ENCODE results near the gene NFATC2.

DNA sequence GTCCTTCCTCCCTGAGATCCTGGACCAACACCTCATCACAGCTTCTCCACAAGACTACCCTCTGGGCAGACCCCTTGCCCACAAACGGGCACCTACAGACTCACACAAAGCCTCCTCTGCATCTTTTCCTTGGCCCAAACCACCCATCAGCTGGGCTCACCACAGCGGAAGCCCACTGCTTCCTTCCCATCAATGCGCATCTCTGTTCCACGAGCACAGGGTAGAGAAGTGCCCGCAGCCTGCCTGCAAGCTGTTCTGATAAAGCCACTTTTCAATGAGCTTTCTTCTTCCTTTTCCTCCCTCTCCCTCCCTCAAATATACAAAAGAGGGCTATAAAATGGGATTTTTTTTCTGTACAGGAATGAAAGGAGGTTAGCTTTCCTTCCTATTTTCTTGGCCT is 111.2 kb downstream of the NFATC2 start:
- no peak for TF ChIP-seq POLR2AphosphoS5 (IDR thresholded peaks at IDR 0.05; ENCODE audit: low read depth)
- no peak for TF ChIP-seq ZNF331 (CRISPR knock-in tag; IDR thresholded peaks at IDR 0.05; ENCODE audit: low read depth)
- TF ChIP-seq, protein P1, sequence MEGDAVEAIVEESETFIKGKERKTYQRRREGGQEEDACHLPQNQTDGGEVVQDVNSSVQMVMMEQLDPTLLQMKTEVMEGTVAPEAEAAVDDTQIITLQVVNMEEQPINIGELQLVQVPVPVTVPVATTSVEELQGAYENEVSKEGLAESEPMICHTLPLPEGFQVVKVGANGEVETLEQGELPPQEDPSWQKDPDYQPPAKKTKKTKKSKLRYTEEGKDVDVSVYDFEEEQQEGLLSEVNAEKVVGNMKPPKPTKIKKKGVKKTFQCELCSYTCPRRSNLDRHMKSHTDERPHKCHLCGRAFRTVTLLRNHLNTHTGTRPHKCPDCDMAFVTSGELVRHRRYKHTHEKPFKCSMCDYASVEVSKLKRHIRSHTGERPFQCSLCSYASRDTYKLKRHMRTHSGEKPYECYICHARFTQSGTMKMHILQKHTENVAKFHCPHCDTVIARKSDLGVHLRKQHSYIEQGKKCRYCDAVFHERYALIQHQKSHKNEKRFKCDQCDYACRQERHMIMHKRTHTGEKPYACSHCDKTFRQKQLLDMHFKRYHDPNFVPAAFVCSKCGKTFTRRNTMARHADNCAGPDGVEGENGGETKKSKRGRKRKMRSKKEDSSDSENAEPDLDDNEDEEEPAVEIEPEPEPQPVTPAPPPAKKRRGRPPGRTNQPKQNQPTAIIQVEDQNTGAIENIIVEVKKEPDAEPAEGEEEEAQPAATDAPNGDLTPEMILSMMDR (conservative IDR thresholded peaks at IDR 0.05; ENCODE audit: low read depth in 2 of 2) = no peak
- TF ChIP-seq EZH2 (IDR thresholded peaks at IDR 0.05; ENCODE audit: low read depth, unreplicated experiment) = no peak
- no peak for TF ChIP-seq STAT1 (IDR thresholded peaks at IDR 0.05; ENCODE audit: unreplicated experiment)
- TF ChIP-seq EZH2phosphoT487 (IDR thresholded peaks at IDR 0.05; ENCODE audit: unreplicated experiment) = no peak
